ENCODE results near the gene KRTAP10-9.

- TF ChIP-seq PBX3 (CRISPR knock-in tag; IDR thresholded peaks at IDR 0.05) = no peak
- no peak for TF ChIP-seq ZNF571 (tag by site-specific recombination; IDR thresholded peaks at IDR 0.05)
- TF ChIP-seq ZNF837 (tag by site-specific recombination; IDR thresholded peaks at IDR 0.05) = no peak
- no peak for TF ChIP-seq ZNF114 (tag by site-specific recombination; IDR thresholded peaks at IDR 0.05)
- no peak for TF ChIP-seq ZNF169 (tag by site-specific recombination; IDR thresholded peaks at IDR 0.05)
- no peak for TF ChIP-seq ZBTB1 (tag by site-specific recombination; IDR thresholded peaks at IDR 0.05)
Observed at GRCh38 chr21:44626673-44627143, at the start of gene KRTAP10-9.

Measured in HEK293 (cell line).